ENCODE results near the gene CARMIL3. TPM values are rescaled to one million over a fixed set of nuclear protein-coding genes. Genes with fewer than 3 reads are reported as not detected.

The CARMIL3 gene
- total RNA-seq, 4 donors from 2014 or later, result 0.63 to 1.3 (median 0.99) TPM

GRCh38 chr14:24051176-24051788 lies 527 bp upstream of the CARMIL3 start:
- Histone ChIP-seq H3K36me3 (no peaks in the 10 kb centered on the region), H3K4me1 (peaks cover 8 to 14% of the 10 kb centered on the region in 2 donors), H3K27me3 (no peaks in the 10 kb centered on the region), H3K4me3 (replicated peaks in 1 of 3) (peak overlapping the region; percentile 63 to 76 (median 72)), H3K27ac (peak overlapping the region; percentile 47 to 64 (median 64)), H3K9me3 (no peaks in the 10 kb centered on the region)
- 22 to 30% methylated on average over 16 to 19 of the region's 20 CpGs for WGBS, 2 donors
- peak; percentile 23 to 27 for DNase-seq
- TF ChIP-seq, protein P1, sequence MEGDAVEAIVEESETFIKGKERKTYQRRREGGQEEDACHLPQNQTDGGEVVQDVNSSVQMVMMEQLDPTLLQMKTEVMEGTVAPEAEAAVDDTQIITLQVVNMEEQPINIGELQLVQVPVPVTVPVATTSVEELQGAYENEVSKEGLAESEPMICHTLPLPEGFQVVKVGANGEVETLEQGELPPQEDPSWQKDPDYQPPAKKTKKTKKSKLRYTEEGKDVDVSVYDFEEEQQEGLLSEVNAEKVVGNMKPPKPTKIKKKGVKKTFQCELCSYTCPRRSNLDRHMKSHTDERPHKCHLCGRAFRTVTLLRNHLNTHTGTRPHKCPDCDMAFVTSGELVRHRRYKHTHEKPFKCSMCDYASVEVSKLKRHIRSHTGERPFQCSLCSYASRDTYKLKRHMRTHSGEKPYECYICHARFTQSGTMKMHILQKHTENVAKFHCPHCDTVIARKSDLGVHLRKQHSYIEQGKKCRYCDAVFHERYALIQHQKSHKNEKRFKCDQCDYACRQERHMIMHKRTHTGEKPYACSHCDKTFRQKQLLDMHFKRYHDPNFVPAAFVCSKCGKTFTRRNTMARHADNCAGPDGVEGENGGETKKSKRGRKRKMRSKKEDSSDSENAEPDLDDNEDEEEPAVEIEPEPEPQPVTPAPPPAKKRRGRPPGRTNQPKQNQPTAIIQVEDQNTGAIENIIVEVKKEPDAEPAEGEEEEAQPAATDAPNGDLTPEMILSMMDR (IDR thresholded peaks at IDR 0.05), result peak in 1 of 6 experiments; percentile 4
- TF ChIP-seq POLR2A (IDR thresholded peaks at IDR 0.05), result no peak
- intact Hi-C loops (cut with DNase I), result no loop called here

- WGBS, 2 donors, result 54 to 63% methylated on average over 17 to 19 of the region's 20 CpGs
- intact Hi-C loops (cut with DNase I), result no loop called here
Measured at GRCh38 chr14:24052656-24053547, 1.1 kb downstream of the CARMIL3 start.

GRCh38 chr14:24053548-24054323 lies 1.9 kb downstream of the CARMIL3 start:
- TF ChIP-seq, protein P1 (IDR thresholded peaks at IDR 0.05), result no peak
- no peak for TF ChIP-seq POLR2A (IDR thresholded peaks at IDR 0.05)
- no peaks in the 10 kb centered on the region for H3K27me3 ChIP-seq
- H3K4me3 ChIP-seq (replicated peaks in 1 of 3), result no peak overlapping the region
- no peaks in the 10 kb centered on the region for H3K36me3 ChIP-seq
- no peak for DNase-seq
- 80 to 81% methylated on average over 9 to 10 of the region's 10 CpGs for WGBS, 2 donors
- H3K27ac ChIP-seq, result no peak overlapping the region
- no peaks in the 10 kb centered on the region for H3K9me3 ChIP-seq
- H3K4me1 ChIP-seq, result peaks cover 8 to 14% of the 10 kb centered on the region in 2 donors
- intact Hi-C loops (cut with DNase I), result no loop called here

More at GRCh38 chr14:24052656-24053547, 1.1 kb downstream of the CARMIL3 start:
- DNase-seq, result no peak
- TF ChIP-seq, protein P1 (IDR thresholded peaks at IDR 0.05), result no peak
- TF ChIP-seq POLR2A (IDR thresholded peaks at IDR 0.05), result no peak
- Histone ChIP-seq H3K36me3 (no peaks in the 10 kb centered on the region), H3K27ac (no peak overlapping the region), H3K27me3 (no peaks in the 10 kb centered on the region), H3K4me1 (peaks cover 8 to 14% of the 10 kb centered on the region in 2 donors), H3K4me3 (replicated peaks in 1 of 3) (peak overlapping the region in 1 of 3 donors; percentile 63), H3K9me3 (no peaks in the 10 kb centered on the region)

GRCh38 chr14:24054324-24054641 lies 2.5 kb downstream of the CARMIL3 start:
- H3K4me1 ChIP-seq, result peaks cover 8 to 14% of the 10 kb centered on the region in 2 donors
- no peak overlapping the region for H3K4me3 ChIP-seq (replicated peaks in 1 of 3)
- H3K36me3 ChIP-seq, result no peaks in the 10 kb centered on the region
- intact Hi-C loops (cut with DNase I), result no loop called here
- DNase-seq, result no peak
- 87 to 93% methylated on average over 6 of the region's 6 CpGs for WGBS, 2 donors
- no peaks in the 10 kb centered on the region for H3K27me3 ChIP-seq
- H3K9me3 ChIP-seq, result no peaks in the 10 kb centered on the region
- TF ChIP-seq, protein P1 (IDR thresholded peaks at IDR 0.05), result no peak
- TF ChIP-seq POLR2A (IDR thresholded peaks at IDR 0.05), result no peak
- H3K27ac ChIP-seq, result no peak overlapping the region

Data from thyroid gland (tissue), 4 donors.